ENCODE results near the gene FBXO5.
A peak's percentile ranks its signal among the peaks of the same experiment; 100 is the strongest.

Gene FBXO5, protein sequence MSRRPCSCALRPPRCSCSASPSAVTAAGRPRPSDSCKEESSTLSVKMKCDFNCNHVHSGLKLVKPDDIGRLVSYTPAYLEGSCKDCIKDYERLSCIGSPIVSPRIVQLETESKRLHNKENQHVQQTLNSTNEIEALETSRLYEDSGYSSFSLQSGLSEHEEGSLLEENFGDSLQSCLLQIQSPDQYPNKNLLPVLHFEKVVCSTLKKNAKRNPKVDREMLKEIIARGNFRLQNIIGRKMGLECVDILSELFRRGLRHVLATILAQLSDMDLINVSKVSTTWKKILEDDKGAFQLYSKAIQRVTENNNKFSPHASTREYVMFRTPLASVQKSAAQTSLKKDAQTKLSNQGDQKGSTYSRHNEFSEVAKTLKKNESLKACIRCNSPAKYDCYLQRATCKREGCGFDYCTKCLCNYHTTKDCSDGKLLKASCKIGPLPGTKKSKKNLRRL

GRCh38 chr6:152982904-152983636 is at the start of gene FBXO5:
Gene FBXO5 (minus strand): TSS chr6:152983041. CDS start chr6:152982959, 82 bp downstream.
- ATAC-seq (peak; percentile 90), DNase-seq (peak; percentile 97 to 98)
- no peaks in the 10 kb centered on the region for H3K9me3 Mint-ChIP-seq
- peak within 1 kb of the TSS; percentile 88 for H3K4me3 Mint-ChIP-seq
- no peaks in the 10 kb centered on the region for H3K27me3 Mint-ChIP-seq
- H3K27ac Mint-ChIP-seq, result peak within 1 kb of the TSS; percentile 95 to 98
- H3K4me1 Mint-ChIP-seq, result peaks cover 37% of the 10 kb centered on the region

DNA sequence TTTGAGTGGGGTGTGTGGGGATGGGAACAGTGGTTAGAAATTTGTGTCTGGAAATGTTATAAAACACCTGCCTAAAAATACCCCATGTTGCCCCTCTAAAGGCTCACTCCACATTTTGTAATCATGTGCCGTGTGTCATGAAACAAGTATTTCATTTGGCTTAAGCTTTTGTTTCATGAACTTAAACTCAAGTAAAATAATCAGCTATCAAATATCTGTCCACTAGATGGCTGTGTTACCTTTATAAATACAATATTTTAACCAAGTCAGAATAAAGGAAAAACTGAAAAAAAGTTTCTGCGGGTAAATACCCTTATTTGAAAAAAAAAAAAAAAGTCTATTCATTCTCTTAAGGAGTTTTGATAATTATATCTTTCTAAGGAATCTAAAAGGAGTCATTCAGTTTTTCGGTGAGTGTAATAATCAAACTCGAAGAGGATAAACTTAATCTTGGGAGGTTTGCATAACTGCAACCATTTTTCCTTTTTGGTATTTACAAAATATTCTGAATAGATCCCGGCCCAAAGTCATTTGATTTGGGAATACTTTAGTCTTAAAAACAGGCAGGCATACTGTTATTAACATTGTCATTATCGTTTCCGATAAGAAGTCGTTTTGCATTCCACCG is 49.5 kb upstream of the FBXO5 start:
- Mint-ChIP-seq H3K27me3 (peaks cover 39% of the 10 kb centered on the region), H3K9me3 (no peaks in the 10 kb centered on the region), H3K4me3 (no peak overlapping the region), H3K27ac (no peak overlapping the region), H3K4me1 (no peaks in the 10 kb centered on the region)
- DNase-seq (no peak), ATAC-seq (no peak)

DNA sequence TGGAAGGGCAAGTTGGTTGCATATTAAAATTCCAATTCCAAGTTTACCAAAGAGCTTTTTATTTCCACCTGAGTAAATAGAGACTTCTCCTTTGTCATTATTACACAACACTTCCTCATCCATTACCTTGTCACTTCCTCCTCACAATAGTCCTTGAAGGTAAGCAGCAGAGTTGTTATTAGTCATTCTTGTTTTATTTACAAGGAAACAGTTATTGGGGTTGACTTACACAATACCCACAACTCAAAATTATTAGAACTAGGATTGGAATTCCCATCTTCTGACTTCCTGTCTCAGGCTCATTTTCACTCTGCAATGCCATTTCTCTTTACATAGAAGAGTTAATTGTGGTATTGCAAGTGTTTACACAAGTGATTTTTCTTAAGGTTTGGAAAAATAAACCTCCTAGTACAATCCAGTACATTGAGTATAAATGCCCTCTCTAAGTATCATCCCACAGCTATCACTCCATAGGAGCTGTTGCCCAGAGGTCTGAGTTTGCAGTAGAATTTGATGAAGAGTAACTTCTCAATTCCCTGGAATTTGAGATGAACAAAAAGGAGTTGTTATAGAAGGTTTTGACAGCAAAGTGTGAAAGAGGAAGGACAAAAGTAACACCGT is 48.6 kb upstream of the FBXO5 start:
- no peaks in the 10 kb centered on the region for H3K9me3 Mint-ChIP-seq
- H3K4me1 Mint-ChIP-seq, result no peaks in the 10 kb centered on the region
- no peak overlapping the region for H3K4me3 Mint-ChIP-seq
- ATAC-seq (no peak), DNase-seq (no peak)
- H3K27me3 Mint-ChIP-seq, result peaks cover 45% of the 10 kb centered on the region
- no peak overlapping the region for H3K27ac Mint-ChIP-seq

DNA sequence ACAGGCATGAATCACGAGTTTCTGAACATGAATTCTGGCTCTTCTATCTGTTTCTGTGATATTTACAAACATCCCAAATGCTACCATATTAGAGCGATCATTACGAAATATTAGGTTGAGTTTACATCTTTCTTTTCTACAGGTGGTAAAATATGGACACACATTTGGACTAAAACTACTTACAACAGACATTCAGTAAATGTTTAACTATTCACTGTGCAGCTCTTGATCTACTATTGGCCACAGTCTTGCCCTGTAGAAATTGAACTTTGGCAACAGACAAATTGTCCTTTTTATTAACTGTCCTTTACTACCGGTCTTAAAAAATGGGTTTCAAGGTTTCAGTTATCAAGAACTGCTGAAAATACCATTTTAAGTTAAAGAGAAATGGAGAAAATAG is 46.1 kb upstream of the FBXO5 start:
- Mint-ChIP-seq H3K9me3 (no peaks in the 10 kb centered on the region), H3K27ac (no peak overlapping the region), H3K27me3 (peaks cover 45% of the 10 kb centered on the region), H3K4me3 (no peak overlapping the region), H3K4me1 (no peaks in the 10 kb centered on the region)
- DNase-seq, result no peak
- ATAC-seq, result no peak

DNA sequence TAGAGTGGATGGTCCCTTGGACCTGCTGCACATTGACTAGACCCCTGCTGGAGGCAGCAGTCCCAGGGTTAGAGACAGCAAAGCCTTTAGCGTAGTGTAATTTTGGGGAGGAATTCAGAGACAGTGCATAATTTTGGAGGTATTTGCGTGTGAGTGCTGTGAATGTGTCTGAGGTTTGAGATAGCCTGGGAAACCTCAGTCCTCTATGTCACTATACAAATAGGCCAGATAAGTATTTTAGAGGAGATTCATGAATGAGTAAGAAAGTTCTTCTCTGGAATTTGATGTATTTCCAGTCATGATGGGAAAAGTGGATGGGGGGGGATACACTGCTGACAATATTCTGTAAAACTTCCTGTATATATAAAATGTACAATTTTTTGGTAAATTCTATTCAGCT is 45.4 kb upstream of the FBXO5 start:
- H3K4me1 Mint-ChIP-seq, result no peaks in the 10 kb centered on the region
- ATAC-seq (no peak), DNase-seq (no peak)
- no peaks in the 10 kb centered on the region for H3K9me3 Mint-ChIP-seq
- no peak overlapping the region for H3K27ac Mint-ChIP-seq
- no peak overlapping the region for H3K4me3 Mint-ChIP-seq
- H3K27me3 Mint-ChIP-seq, result peaks cover 47% of the 10 kb centered on the region

DNA sequence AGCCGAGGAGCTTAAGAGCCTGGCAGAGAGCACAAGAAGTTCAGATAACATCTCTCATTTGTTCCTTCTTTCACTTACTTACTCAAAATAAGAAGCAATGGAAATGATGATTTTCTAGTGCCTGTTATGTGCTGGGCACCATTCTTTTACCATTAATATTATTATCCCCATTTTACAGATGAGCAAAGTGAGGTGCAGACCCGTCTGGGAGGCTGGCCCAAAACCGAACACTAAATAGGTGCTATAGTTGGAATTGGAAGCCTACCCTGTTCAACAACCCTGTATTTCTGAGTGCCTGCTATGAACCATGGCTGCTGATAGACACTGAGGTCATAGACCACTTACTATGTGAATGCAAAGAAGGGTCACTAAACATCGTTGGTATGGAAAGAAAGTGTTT is 44.6 kb upstream of the FBXO5 start:
- DNase-seq (no peak), ATAC-seq (no peak)
- Mint-ChIP-seq H3K9me3 (no peaks in the 10 kb centered on the region), H3K27me3 (peaks cover 47% of the 10 kb centered on the region), H3K27ac (no peak overlapping the region), H3K4me3 (no peak overlapping the region), H3K4me1 (no peaks in the 10 kb centered on the region)

- H3K27me3 Mint-ChIP-seq, result peaks cover 29% of the 10 kb centered on the region
- ATAC-seq, result no peak
- H3K27ac Mint-ChIP-seq, result no peak overlapping the region
- no peaks in the 10 kb centered on the region for H3K9me3 Mint-ChIP-seq
- no peak for DNase-seq
- no peak overlapping the region for H3K4me3 Mint-ChIP-seq
- H3K4me1 Mint-ChIP-seq, result no peaks in the 10 kb centered on the region
These were observed 41.8 kb upstream of the FBXO5 start for GRCh38 chr6:153024709-153025017.

- Mint-ChIP-seq H3K4me3 (no peak overlapping the region), H3K27me3 (peaks cover 29% of the 10 kb centered on the region), H3K9me3 (no peaks in the 10 kb centered on the region), H3K4me1 (no peaks in the 10 kb centered on the region), H3K27ac (peak overlapping the region in 1 of 2 donors; percentile 43)
- ATAC-seq (peak; percentile 97), DNase-seq (peak; percentile 43 to 46)
These were observed 41.3 kb upstream of the FBXO5 start for GRCh38 chr6:153023977-153024708.

GRCh38 chr6:153018355-153018754 is 35.5 kb upstream of the FBXO5 start:
- peaks cover 25% of the 10 kb centered on the region for H3K27me3 Mint-ChIP-seq
- no peak overlapping the region for H3K27ac Mint-ChIP-seq
- DNase-seq, result no peak
- no peaks in the 10 kb centered on the region for H3K9me3 Mint-ChIP-seq
- ATAC-seq, result no peak
- H3K4me3 Mint-ChIP-seq, result no peak overlapping the region
- H3K4me1 Mint-ChIP-seq, result no peaks in the 10 kb centered on the region

GRCh38 chr6:153016846-153017245 is 34.0 kb upstream of the FBXO5 start:
- ATAC-seq, result no peak
- Mint-ChIP-seq H3K4me1 (no peaks in the 10 kb centered on the region), H3K4me3 (no peak overlapping the region), H3K9me3 (no peaks in the 10 kb centered on the region), H3K27me3 (peaks cover 30% of the 10 kb centered on the region), H3K27ac (no peak overlapping the region)
- no peak for DNase-seq

DNA sequence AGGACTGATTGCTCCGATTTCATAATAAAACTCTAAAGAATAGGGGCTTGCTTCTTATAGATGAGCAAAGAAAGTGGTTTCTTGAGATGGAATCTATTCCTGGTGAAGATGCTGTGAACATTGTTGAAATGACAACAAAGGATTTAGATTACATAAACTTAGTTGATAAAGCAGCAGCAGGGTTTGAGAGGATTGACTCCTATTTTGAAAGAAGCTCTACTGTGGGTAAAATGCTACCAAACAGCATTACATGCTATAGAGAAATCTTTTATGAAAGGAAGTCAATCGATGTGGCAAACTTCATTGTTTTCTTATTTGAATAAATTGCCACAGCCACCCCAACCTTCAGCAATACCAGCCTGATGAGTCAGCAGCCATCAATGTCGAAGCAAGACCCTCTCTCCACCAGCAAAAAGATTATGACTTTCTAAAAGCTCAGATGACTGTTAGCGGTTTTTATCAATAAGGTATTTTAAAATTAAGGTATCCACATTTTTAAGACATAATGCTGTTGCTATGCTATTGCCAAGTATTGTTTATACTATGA is 32.3 kb upstream of the FBXO5 start:
- Mint-ChIP-seq H3K27ac (no peak overlapping the region), H3K4me3 (no peak overlapping the region), H3K4me1 (no peaks in the 10 kb centered on the region), H3K9me3 (no peaks in the 10 kb centered on the region), H3K27me3 (peaks cover 45% of the 10 kb centered on the region)
- ATAC-seq (no peak), DNase-seq (no peak)

DNA sequence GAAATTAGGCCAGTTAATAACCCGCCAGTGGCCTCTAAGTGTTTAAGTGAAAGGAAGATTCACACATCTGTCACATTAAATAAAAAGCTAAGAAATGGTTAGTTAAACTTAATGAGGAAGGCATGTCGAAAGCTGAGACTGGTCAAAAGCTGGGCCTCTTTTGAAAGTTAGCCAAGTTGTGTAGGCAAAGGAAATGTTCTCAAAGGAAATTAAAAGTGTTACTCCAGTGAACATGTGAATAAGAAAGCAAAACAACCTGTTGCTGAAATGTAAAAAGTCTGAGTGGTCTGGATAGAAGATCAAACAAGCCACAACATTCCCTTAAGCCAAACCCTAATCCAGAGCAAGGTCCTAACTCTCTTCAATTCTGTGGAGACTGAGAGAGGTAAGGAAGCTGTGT is 30.6 kb upstream of the FBXO5 start:
- Mint-ChIP-seq H3K27me3 (peaks cover 40% of the 10 kb centered on the region), H3K9me3 (no peaks in the 10 kb centered on the region), H3K27ac (no peak overlapping the region), H3K4me3 (no peak overlapping the region), H3K4me1 (no peaks in the 10 kb centered on the region)
- DNase-seq (no peak), ATAC-seq (no peak)

DNA sequence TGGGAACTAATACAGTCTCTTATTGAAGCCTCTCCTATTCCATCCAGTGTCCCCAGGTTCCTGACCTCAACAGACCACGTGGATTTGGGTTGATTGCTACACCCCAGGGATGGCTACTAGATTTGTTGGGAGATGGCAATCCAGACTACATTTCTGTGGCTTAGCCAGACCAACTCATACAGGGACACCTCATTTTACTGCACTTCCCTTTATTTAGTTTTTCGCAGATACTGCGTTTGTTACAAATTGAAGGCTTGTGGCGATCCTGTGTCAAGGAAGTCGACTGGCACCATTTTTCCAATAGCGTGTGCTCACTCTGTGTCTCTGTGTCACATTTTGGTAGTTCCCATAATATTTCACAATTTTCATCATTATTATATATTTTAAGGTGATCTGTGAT is 30.0 kb upstream of the FBXO5 start:
- H3K27ac Mint-ChIP-seq, result no peak overlapping the region
- H3K4me1 Mint-ChIP-seq, result no peaks in the 10 kb centered on the region
- H3K9me3 Mint-ChIP-seq, result no peaks in the 10 kb centered on the region
- DNase-seq (no peak), ATAC-seq (no peak)
- no peak overlapping the region for H3K4me3 Mint-ChIP-seq
- H3K27me3 Mint-ChIP-seq, result peaks cover 35% of the 10 kb centered on the region

GRCh38 chr6:153003366-153003690 is 20.5 kb upstream of the FBXO5 start:
- peaks cover 4 to 7% of the 10 kb centered on the region in 2 donors for H3K9me3 Mint-ChIP-seq
- no peak for DNase-seq
- H3K27ac Mint-ChIP-seq, result peak overlapping the region; percentile 95 to 98
- H3K27me3 Mint-ChIP-seq, result no peaks in the 10 kb centered on the region
- ATAC-seq, result peak; percentile 8
- H3K4me1 Mint-ChIP-seq, result peaks cover 31% of the 10 kb centered on the region
- peak overlapping the region; percentile 94 to 100 for H3K4me3 Mint-ChIP-seq
